Left ventricle myocardium inferior (tissue), 1 donor: ENCODE data around the gene CD164. TPM values are rescaled to one million over a fixed set of nuclear protein-coding genes. Genes with fewer than 3 reads are reported as not detected.
"Not testable (repeated sequence)": the region's sequence is repeated elsewhere in the genome, so short reads cannot be mapped to it uniquely, and the experiment has no call there.

Source experiments
- DNase-seq: peaks from one replicate; pipeline ENCODE4 v3.0.0-alpha.2; 2020
- H3K27ac ChIP-seq: fragments of 200-600 bp; replicated peaks from 2 replicates; pipeline ENCODE4 v1.8.0; 2021
- H3K27me3 ChIP-seq: fragments of 200-600 bp; 2 replicates; pipeline ENCODE4 v1.8.0; 2021; ENCODE audit warnings: low read depth
- H3K36me3 ChIP-seq: fragments of 200-600 bp; 2 replicates; pipeline ENCODE4 v1.8.0; 2021
- H3K4me1 ChIP-seq: fragments of 200-600 bp; 2 replicates; pipeline ENCODE4 v1.8.0; 2021
- H3K4me3 ChIP-seq: fragments of 200-600 bp; 2 replicates; pipeline ENCODE4 v1.8.0; 2021; ENCODE audit warnings: mild to moderate bottlenecking, moderate library complexity
- H3K9me3 ChIP-seq: fragments of 200-600 bp; replicated peaks from 2 replicates; pipeline ENCODE4 v1.8.0; 2021
- CTCF ChIP-seq: fragments of 200-600 bp; IDR thresholded peaks from 2 replicates; pipeline ENCODE4 v1.8.0; 2021; ENCODE audit warnings: antibody characterized with exemption, mild to moderate bottlenecking, borderline replicate concordance
- intact Hi-C: fragments of 100-400 bp; cut with micrococcal nuclease; formaldehyde crosslinking; loops from one replicate; pipeline ENCODE4 v1.11.0; 2022
- total RNA-seq: library from RNA; stranded (reverse); fragmentation: NEBNext Ultra II Directional; extraction: Animal tissue kit (Norgen Biotek cat#: 25700); gene quantifications from one replicate; pipeline ENCODE4 v1.2.1, GENCODE V29; 2021
- donor health status: DM: no; HTN: yes; CAD: no; lungs with severe emphysema.

CD164 gene
- total RNA-seq, 1 donor from 2014 or later: 93.3 TPM

GRCh38 chr6:109370336-109370735, 11.9 kb downstream of the CD164 start:
- Histone ChIP-seq H3K27me3 (no peaks in the 10 kb centered on the region), H3K9me3 (no peaks in the 10 kb centered on the region), H3K27ac (no peak overlapping the region), H3K4me1 (peaks cover 20% of the 10 kb centered on the region), H3K36me3 (peaks cover 90% of the 10 kb centered on the region), H3K4me3 (no peak overlapping the region)
- DNase-seq: no peak
- TF ChIP-seq CTCF: no peak
- intact Hi-C loops: no loop called here

- H3K4me3 ChIP-seq: no peak overlapping the region
- peaks cover under 1% of the 10 kb centered on the region for H3K9me3 ChIP-seq
- no peak overlapping the region for H3K27ac ChIP-seq
- peaks cover 17% of the 10 kb centered on the region for H3K4me1 ChIP-seq
- no peaks in the 10 kb centered on the region for H3K27me3 ChIP-seq
- DNase-seq: no peak
- intact Hi-C loops: no loop called here
- TF ChIP-seq CTCF: no peak
- H3K36me3 ChIP-seq: peaks cover 90% of the 10 kb centered on the region
These were observed 12.5 kb downstream of the CD164 start for GRCh38 chr6:109369728-109370127.

- intact Hi-C loops, H3K27ac ChIP-seq, DNase-seq, H3K4me3 ChIP-seq, H3K27me3 ChIP-seq: not testable (repeated sequence)
- H3K4me1 ChIP-seq: peaks cover 25% of the 10 kb centered on the region
- peaks cover 11% of the 10 kb centered on the region for H3K9me3 ChIP-seq
- H3K36me3 ChIP-seq: peaks cover 82% of the 10 kb centered on the region
These were observed 17.7 kb downstream of the CD164 start for GRCh38 chr6:109364382-109365078.

GRCh38 chr6:109363753-109364152, 18.5 kb downstream of the CD164 start:
- H3K27me3 ChIP-seq: no peaks in the 10 kb centered on the region
- H3K36me3 ChIP-seq: peaks cover 82% of the 10 kb centered on the region
- no peak overlapping the region for H3K4me3 ChIP-seq
- intact Hi-C loops: no loop called here
- peaks cover 25% of the 10 kb centered on the region for H3K4me1 ChIP-seq
- DNase-seq: no peak
- H3K9me3 ChIP-seq: peaks cover 11% of the 10 kb centered on the region
- H3K27ac ChIP-seq: no peak overlapping the region
- no peak for TF ChIP-seq CTCF

GRCh38 chr6:109362102-109362884, 20.0 kb downstream of the CD164 start:
- H3K27me3 ChIP-seq: no peaks in the 10 kb centered on the region
- peaks cover 80% of the 10 kb centered on the region for H3K36me3 ChIP-seq
- peaks cover 25% of the 10 kb centered on the region for H3K4me1 ChIP-seq
- DNase-seq: no peak
- no peak overlapping the region for H3K27ac ChIP-seq
- no peak overlapping the region for H3K4me3 ChIP-seq
- intact Hi-C loops: no loop called here
- peaks cover 11% of the 10 kb centered on the region for H3K9me3 ChIP-seq
- TF ChIP-seq CTCF: no peak

- H3K27ac ChIP-seq: peak overlapping the region; percentile 3
- peaks cover 80% of the 10 kb centered on the region for H3K36me3 ChIP-seq
- TF ChIP-seq CTCF: no peak
- no peaks in the 10 kb centered on the region for H3K27me3 ChIP-seq
- H3K4me3 ChIP-seq: no peak overlapping the region
- intact Hi-C loops: no loop called here
- DNase-seq: no peak
- H3K9me3 ChIP-seq: peaks cover 21% of the 10 kb centered on the region
- H3K4me1 ChIP-seq: peaks cover 25% of the 10 kb centered on the region
These were observed 21.5 kb downstream of the CD164 start for GRCh38 chr6:109360791-109361190.
